ENCODE data around the gene MAFF.
"Not testable (repeated sequence)": the region's sequence is repeated elsewhere in the genome, so short reads cannot be mapped to it uniquely, and the experiment has no call there.

The MAFF gene

DNA sequence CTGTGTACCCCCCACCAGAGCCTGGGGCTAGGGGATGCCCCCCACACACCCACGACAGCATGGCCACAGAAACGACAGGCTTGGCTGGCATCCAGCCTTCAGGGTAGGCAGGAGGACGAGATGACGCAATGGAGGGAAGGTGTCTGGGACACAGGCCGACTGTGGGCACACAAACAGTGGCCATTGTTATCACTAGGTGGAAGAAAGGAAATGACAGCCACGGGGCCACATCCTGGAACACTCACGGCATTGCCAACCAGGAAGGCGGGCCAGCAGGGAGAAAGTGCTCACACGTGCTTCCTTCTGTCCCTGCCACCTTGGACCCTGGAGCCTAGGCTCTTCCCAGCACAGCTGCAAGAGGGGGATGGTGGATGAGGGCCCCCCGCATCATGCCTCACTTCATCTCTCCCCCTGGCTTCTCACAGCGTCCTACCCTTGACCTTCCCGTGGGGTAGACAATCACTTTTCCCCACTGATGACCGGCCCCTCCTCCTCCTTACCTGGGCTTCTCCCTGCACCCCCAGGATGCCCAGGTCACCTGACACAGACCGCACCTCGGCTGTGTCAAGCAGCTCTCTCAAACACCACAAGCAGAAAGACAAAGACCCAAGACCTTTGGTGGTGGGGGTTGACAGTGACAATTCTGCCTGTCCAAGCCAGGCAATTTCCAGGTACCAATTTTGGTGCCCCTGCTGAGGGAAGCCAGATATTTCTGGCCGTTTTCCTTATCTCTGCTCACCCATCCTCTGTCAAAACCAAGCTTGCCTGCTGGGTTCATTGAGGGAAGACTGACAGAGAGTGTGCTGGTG, 28.8 kb upstream of the MAFF start:
- Mint-ChIP-seq H3K9me3 (no peaks in the 10 kb centered on the region), H3K27ac (peak overlapping the region; percentile 88), H3K4me1 (peaks cover 32 to 35% of the 10 kb centered on the region in 2 donors)

DNA sequence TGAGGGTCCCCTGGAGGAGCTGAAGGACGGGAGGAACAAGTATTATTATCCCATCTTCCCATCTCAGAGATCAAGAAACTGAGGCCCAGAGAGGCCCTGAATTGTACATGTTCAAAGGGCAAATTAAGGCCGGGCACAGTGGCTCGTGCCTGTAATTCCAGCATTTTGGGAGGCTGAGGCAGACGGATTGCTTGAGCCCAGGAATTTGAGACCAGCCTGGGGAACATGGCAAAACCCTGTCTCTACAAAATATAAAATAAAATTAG, 28.2 kb upstream of the MAFF start:
- Mint-ChIP-seq H3K4me3 (no peak overlapping the region), H3K36me3 (peaks cover 12 to 17% of the 10 kb centered on the region in 2 donors), H3K27ac (no peak overlapping the region), H3K4me1 (peaks cover 32 to 35% of the 10 kb centered on the region in 2 donors), H3K9me3 (no peaks in the 10 kb centered on the region), H3K27me3 (no peaks in the 10 kb centered on the region)
- ATAC-seq (replicated peaks) (no peak), DNase-seq (no peak)

More for the DNA sequence above, 28.8 kb upstream of the MAFF start:
- Mint-ChIP-seq H3K27me3 (no peaks in the 10 kb centered on the region), H3K36me3 (peaks cover 13 to 18% of the 10 kb centered on the region in 2 donors), H3K4me3 (no peak overlapping the region)
- no peak for DNase-seq
- ATAC-seq (replicated peaks) = no peak

DNA sequence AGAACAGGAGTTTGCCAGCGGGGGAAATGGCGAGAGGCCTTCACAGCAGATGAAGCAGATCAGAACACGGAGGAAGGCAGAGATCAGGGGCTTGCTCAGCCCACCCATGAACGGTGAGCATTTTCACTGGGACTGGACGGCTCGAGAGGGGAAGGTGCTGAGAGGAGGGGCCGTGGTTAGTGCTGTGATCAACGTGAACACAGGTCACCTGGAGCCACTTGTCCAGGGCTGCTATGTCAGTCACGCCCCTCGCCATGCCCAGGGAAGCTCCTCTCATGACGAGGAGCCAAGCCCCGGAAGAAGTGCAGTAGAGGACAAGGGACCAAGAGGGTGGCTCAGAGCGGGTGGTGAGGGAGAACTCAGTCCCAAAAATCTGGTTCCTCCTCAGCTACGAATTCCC, 27.2 kb upstream of the MAFF start:
- Mint-ChIP-seq H3K27me3 (no peaks in the 10 kb centered on the region), H3K4me1 (peaks cover 38 to 44% of the 10 kb centered on the region in 2 donors), H3K4me3 (no peak overlapping the region), H3K27ac (peak overlapping the region; percentile 77), H3K9me3 (no peaks in the 10 kb centered on the region), H3K36me3 (peaks cover 8 to 19% of the 10 kb centered on the region in 2 donors)
- no peak for ATAC-seq (replicated peaks)
- DNase-seq = no peak

DNA sequence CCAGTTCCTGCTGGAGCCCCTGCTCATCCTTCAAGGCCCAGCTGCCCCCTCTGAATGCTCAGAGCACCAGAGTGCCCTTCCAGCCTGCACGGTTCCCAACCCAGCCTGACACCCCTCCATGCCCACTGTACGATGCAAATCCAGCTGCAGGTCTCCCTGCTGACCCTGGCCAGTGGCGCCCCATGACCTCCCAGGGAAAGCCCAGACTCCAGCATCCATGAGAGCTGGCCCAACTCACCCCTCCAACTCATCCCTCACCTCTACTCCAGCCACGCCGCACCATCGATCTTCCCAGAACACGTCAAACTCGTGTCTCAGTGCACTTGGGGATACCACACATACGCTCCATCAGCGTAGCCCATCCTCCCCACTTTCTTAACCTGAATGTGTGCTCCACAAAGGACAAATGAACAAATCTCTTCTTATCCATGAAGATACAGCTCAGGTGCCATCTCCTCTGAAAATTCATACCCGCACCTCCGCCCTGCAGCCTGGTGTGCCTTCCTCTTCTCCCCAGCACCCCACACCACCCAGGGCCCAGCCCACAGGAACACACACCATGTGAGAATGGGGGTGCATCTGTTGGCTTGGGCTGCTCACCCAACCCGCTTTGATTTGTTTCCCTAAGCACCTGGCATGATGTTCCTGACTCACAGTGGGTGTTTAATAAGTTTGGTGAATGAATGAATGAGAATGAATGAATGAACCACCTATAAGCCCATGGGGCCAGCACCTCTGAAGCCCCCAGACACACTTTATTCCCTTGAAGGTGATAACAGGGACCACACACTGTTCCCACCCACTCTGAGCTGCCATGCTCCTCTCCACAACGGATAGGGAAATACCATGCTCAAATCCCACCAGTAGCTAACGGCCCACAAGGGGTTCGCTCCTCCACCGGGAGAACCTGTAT, 26.3 kb upstream of the MAFF start:
- Mint-ChIP-seq H3K4me1 (peaks cover 46 to 52% of the 10 kb centered on the region in 2 donors), H3K36me3 (peaks cover 7 to 19% of the 10 kb centered on the region in 2 donors), H3K4me3 (no peak overlapping the region), H3K27me3 (no peaks in the 10 kb centered on the region), H3K27ac (peak overlapping the region; percentile 92), H3K9me3 (no peaks in the 10 kb centered on the region)
- ATAC-seq (replicated peaks) (no peak), DNase-seq (no peak)

DNA sequence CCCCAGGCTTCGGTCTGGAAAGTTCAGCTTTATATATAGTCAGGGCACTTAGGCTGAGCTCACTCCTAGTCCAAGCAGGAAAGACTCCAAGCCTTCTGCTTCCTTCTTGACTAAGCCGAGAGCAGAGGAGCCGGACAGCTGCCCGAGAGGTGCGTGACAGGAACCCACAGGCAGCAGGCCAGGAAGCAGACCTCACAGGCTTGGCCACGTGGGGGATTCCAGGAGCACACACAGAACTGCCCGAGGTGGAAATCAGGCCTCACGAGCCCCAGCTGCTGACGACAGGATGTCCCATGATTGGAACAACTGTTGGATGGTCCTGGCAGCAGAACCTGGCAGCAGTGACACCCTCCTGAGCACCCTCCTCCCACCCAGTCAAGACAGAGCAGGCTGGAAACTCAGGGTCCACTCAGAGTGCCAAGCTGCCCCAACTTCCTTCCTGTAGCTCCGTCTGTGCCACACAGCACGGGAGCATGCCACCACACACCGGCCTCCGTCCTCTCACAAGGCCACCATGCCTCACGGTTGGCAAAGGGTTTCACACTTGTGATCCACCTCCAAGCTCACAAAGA, 25.5 kb upstream of the MAFF start:
- H3K4me3 Mint-ChIP-seq = peak overlapping the region; percentile 8 to 33
- no peaks in the 10 kb centered on the region for H3K27me3 Mint-ChIP-seq
- DNase-seq (peak; percentile 78), ATAC-seq (replicated peaks) (peak; percentile 74 to 79)
- peaks cover 5 to 16% of the 10 kb centered on the region in 2 donors for H3K36me3 Mint-ChIP-seq
- H3K27ac Mint-ChIP-seq = peak overlapping the region; percentile 92
- H3K9me3 Mint-ChIP-seq = no peaks in the 10 kb centered on the region
- peaks cover 54 to 60% of the 10 kb centered on the region in 2 donors for H3K4me1 Mint-ChIP-seq

DNA sequence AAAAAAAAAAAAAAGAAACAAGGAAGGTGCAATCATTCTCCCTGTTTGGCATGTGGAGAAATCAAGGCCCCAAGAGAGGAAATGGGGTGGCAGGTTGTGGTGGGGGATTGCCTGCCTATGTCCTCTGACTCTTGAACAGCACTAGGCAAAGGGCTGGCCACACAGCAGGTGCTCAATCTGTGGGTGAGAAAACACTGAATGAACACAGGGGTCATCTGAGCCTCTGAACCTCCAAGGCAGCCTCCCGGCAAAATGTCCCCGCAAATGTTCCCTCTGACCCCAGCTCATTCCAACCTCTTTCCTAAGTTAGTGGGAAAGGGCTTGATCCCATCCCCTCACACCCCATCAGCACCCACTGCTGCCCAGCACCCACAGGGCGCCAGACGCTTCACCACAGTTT, 24.8 kb upstream of the MAFF start:
- Mint-ChIP-seq H3K27ac (peak overlapping the region; percentile 92), H3K36me3 (peaks cover 5 to 11% of the 10 kb centered on the region in 2 donors), H3K4me1 (peaks cover 55 to 63% of the 10 kb centered on the region in 2 donors), H3K4me3 (peak overlapping the region in 1 of 2 donors; percentile 33), H3K27me3 (no peaks in the 10 kb centered on the region), H3K9me3 (no peaks in the 10 kb centered on the region)
- DNase-seq (no peak), ATAC-seq (replicated peaks) (no peak)

DNA sequence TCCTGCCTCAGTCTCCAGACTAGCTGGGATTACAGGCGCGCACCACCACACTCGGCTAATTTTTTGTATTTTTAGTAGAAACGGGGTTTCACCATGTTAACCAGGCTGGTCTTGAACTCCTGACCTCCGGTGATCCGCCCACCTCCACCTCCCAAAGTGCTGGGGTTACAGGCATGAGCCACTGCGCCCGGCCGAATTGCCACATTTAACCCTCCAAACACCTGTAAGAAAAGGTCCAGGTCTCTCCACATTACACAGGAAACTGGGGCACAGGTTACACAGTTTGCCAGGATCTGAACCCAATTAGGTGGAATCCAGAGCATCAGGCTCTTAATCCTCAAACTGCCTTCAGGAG, 24.2 kb upstream of the MAFF start:
- ATAC-seq (replicated peaks); H3K27me3 Mint-ChIP-seq; H3K9me3 Mint-ChIP-seq; H3K4me3 Mint-ChIP-seq; DNase-seq; H3K36me3 Mint-ChIP-seq: not testable (repeated sequence)
- peaks cover 53 to 63% of the 10 kb centered on the region in 2 donors for H3K4me1 Mint-ChIP-seq
- H3K27ac Mint-ChIP-seq = peak overlapping the region; percentile 92

DNA sequence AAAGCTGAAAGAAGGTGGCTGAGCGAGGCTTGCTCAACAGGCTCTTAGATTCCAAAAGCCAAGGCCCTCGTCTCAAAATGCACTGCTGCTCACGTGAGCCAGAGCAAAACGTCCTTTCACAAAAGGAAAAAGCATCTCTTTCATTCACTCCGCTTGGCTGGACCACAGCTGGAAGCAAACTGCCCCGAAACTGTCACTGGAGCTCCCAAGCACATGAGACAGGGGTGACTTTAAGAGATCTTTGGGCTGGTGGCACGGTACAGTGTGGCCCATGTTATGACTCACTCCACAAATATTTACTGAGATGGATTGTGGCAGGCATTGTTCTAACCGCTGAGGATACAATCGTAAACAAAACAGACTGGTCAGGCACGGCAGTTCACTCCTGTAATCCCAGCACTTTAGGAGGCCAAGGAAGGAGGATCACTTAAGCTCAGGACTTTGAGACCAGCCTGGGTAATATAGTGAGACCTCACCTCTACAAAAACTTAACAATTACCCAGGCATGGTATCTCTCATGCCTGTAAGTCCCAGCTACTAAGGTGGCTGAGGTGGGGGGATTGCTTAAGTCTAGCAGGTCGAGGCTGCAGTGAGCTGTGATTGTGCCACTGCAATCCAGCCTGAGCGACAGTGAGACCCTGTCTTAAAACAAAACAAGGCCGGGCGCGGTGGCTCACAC, 23.7 kb upstream of the MAFF start:
- no peak for ATAC-seq (replicated peaks)
- Mint-ChIP-seq H3K4me3 (no peak overlapping the region), H3K27ac (peak overlapping the region; percentile 65), H3K4me1 (peaks cover 52 to 58% of the 10 kb centered on the region in 2 donors), H3K9me3 (no peaks in the 10 kb centered on the region), H3K27me3 (no peaks in the 10 kb centered on the region), H3K36me3 (peaks cover 5 to 10% of the 10 kb centered on the region in 2 donors)
- no peak for DNase-seq

DNA sequence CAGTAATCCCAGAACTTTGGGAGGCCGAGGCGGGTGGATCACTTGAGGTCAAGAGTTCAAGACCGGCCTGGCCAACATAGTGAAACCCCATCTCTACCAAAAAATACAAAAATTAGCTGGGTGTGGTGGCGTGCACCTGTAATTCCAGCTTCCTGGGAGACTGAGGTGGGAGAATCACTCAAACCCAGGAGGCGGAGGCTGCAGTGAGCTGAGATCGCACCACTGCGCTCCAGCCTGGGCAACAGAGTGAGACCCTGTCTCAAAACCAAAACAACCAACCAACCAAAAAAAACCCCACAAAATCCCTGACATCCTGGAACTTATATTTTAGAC, 23.2 kb upstream of the MAFF start:
- not testable (repeated sequence) for H3K27me3 Mint-ChIP-seq; H3K4me3 Mint-ChIP-seq; ATAC-seq (replicated peaks); H3K27ac Mint-ChIP-seq; H3K36me3 Mint-ChIP-seq; H3K9me3 Mint-ChIP-seq; DNase-seq
- H3K4me1 Mint-ChIP-seq = peaks cover 48 to 55% of the 10 kb centered on the region in 2 donors

DNA sequence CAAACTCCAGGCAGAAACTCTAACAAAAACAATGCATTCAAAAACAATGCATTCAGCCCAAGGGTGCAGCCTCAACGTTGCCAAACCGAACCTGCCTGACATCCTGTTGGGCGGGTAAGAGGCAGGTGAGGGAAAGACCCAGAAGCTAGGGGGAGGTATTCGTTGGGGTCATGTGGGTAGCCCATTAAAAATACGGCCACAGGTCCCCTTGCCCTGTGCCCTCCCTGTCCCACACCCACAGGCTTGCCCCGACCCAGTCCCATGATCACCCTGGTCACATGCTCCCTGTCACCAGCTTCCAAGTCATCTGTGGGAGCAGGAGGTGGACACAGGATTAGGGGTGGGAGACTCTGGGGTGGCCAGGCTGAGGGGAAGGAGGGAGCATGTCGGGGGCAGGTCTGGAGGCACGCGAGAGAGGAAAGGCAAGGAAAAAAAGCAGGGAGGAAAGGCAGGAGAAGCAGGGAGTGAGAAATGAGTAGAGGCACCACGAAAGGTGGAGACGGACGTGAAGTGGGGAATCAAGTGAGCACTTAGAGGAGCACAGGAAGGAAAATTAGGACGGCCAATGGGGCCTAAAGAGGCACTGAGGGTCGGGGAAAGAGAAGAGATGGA, 20.8 kb upstream of the MAFF start:
- Mint-ChIP-seq H3K36me3 (peaks cover 2 to 10% of the 10 kb centered on the region in 2 donors), H3K4me3 (peak overlapping the region; percentile 91 to 95), H3K4me1 (peaks cover 39 to 46% of the 10 kb centered on the region in 2 donors), H3K27me3 (peaks cover 0 to 5% of the 10 kb centered on the region in 2 donors), H3K9me3 (no peaks in the 10 kb centered on the region), H3K27ac (peak overlapping the region; percentile 96)
- ATAC-seq (replicated peaks) (peak in 1 of 2 donors; percentile 6), DNase-seq (peak; percentile 31)

DNA sequence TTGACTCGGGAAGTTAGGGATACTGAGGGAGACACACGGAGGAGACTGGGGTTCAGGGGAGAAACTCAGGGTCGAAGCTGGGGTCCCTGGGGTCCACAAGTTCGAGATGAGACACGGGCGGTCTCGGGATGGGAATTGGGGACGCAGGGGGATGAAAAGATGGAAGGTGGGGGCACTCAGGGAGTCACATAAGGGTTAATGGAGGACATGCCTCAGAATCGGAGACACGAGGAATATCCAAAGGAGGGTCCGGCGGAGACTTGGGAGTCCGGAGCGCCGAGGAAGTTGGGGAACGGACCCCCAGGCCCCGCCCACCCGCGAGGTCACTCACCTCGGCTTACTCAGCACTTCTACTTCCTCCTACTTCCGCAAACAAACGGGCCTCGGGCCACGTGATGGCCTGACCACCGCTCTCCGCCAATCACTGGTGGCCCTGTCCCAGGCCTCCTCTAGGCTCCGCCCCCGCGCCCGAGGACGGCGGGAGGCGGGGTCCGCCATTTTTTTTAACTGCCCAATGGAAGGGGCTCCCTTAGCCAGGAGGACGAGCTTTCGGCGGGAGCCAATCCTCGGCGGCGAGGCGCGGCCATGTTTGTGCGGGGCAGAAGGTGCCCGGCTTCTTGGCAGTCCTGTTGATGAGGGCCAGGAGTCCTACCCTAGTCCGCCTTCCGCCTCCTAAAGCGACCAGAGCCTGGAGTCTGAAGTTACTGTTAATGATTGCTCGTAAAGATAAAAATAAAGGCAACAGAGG, 20.2 kb upstream of the MAFF start, which contains the start of gene PLA2G6:
TSS of gene PLA2G6 (minus strand) at position 378 of the 748 bp plus-strand sequence. CDS start 12,404 bp downstream, outside the sequence.
- DNase-seq (peak; percentile 100), ATAC-seq (replicated peaks) (peak; percentile 90 to 94)
- Mint-ChIP-seq H3K4me3 (peak within 1 kb of the TSS; percentile 91 to 95), H3K4me1 (peaks cover 32 to 39% of the 10 kb centered on the region in 2 donors), H3K27me3 (peaks cover 0 to 5% of the 10 kb centered on the region in 2 donors), H3K9me3 (no peaks in the 10 kb centered on the region), H3K36me3 (peaks cover 2 to 10% of the 10 kb centered on the region in 2 donors), H3K27ac (peak within 1 kb of the TSS; percentile 96)

DNA sequence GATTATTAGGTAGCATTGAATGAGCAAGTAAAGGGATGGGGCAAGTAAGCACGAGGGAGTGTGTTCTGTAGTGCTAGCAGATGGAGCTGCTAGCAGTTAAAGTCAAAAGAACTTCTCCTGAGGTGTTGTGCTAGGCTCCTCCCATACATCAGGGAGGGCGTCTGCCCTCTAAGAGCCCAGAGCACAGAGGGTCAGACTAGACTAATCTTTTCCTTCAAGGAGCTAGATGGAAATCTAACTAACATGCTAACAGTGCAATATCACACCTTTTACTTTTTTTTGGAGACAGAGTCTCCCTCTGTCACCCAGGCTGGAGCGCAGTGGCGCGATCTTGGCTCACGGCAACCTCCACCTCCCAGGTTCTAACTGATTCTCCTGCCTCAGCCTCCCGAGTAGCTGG, 17.0 kb upstream of the MAFF start:
- Mint-ChIP-seq H3K9me3 (peaks cover 0 to 1% of the 10 kb centered on the region in 2 donors), H3K4me1 (peaks cover 19 to 20% of the 10 kb centered on the region in 2 donors), H3K4me3 (no peak overlapping the region), H3K27me3 (peaks cover 6 to 13% of the 10 kb centered on the region in 2 donors), H3K27ac (no peak overlapping the region), H3K36me3 (peaks cover 3 to 6% of the 10 kb centered on the region in 2 donors)
- ATAC-seq (replicated peaks) = no peak
- DNase-seq = no peak

DNA sequence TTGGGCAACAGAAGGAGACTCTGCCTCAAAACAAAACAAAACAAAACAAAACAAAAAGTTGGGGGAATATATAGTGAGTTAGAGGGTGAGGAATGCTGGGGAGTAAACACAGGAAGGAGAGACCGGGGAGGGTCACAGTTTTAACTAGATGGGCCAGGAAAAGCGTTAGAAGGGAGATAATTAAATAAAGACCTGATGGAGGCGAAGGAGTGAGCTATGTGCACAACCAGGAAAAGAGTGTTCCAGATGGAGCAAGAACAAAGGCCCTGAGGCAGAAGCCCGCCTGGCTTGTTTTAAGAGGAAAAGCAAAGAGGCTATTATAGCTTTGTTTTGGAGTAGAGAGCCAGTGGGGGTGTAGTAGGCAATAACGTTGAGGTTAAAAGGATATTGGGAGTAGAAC, 15.4 kb upstream of the MAFF start:
- Mint-ChIP-seq H3K4me1 (peaks cover 3 to 5% of the 10 kb centered on the region in 2 donors), H3K4me3 (no peak overlapping the region), H3K9me3 (peaks cover 0 to 1% of the 10 kb centered on the region in 2 donors), H3K36me3 (peaks cover 0 to 6% of the 10 kb centered on the region in 2 donors), H3K27ac (no peak overlapping the region), H3K27me3 (peaks cover 6 to 13% of the 10 kb centered on the region in 2 donors)
- DNase-seq = no peak
- ATAC-seq (replicated peaks) = no peak
